Ishikawa (cell line): ENCODE measurements around the gene KCNH2.

ENCODE experiments used
- CEBPB ChIP-seq: IDR thresholded peaks from 2 replicates; pipeline ENCODE4 v1.6.1; 2012
- EGR1 ChIP-seq: IDR thresholded peaks from 2 replicates; pipeline ENCODE4 v1.6.1; 2012
- NFIC ChIP-seq: IDR thresholded peaks from 2 replicates; pipeline ENCODE4 v1.6.1; 2012
- RAD21 ChIP-seq: IDR thresholded peaks from 2 replicates; pipeline ENCODE4 v1.6.1; 2012; ENCODE audit warnings: low read depth
- TF ChIP-seq, protein P1 (sequence below): IDR thresholded peaks from 2 replicates; pipeline ENCODE4 v1.6.1; 2012
- TF ChIP-seq, protein P2 (sequence below): IDR thresholded peaks from 2 replicates; pipeline ENCODE4 v1.6.1; 2012
- TF ChIP-seq, protein P3 (sequence below): IDR thresholded peaks from 2 replicates; pipeline ENCODE4 v1.6.1; 2012; ENCODE audit warnings: low read depth, mild to moderate bottlenecking

DNA sequence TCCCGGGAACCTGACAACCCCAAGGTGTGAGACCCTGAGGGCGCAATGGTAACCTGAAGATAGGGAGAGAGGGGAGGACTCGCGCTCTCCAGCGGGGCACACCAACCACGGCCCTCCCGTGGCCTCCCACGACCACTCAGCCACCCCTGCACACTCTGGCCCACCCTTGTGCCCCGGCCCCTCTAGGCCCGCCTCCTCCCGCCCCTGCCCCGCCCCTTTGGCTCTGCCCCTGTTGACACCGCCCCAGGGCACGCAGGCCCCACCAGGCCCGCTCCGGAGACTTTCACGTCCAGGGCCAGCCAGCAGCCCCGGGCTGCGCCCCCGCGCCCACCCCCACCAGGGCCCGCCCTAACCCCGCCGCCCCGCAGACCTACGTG lies 35.2 kb upstream of the KCNH2 start:
- TF ChIP-seq, protein P1, sequence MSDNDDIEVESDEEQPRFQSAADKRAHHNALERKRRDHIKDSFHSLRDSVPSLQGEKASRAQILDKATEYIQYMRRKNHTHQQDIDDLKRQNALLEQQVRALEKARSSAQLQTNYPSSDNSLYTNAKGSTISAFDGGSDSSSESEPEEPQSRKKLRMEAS, result no peak
- TF ChIP-seq, protein P2, sequence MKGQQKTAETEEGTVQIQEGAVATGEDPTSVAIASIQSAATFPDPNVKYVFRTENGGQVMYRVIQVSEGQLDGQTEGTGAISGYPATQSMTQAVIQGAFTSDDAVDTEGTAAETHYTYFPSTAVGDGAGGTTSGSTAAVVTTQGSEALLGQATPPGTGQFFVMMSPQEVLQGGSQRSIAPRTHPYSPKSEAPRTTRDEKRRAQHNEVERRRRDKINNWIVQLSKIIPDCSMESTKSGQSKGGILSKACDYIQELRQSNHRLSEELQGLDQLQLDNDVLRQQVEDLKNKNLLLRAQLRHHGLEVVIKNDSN, result no peak
- TF ChIP-seq CEBPB, result no peak
- TF ChIP-seq EGR1, result no peak
- no peak for TF ChIP-seq NFIC
- no peak for TF ChIP-seq RAD21
- TF ChIP-seq, protein P3, sequence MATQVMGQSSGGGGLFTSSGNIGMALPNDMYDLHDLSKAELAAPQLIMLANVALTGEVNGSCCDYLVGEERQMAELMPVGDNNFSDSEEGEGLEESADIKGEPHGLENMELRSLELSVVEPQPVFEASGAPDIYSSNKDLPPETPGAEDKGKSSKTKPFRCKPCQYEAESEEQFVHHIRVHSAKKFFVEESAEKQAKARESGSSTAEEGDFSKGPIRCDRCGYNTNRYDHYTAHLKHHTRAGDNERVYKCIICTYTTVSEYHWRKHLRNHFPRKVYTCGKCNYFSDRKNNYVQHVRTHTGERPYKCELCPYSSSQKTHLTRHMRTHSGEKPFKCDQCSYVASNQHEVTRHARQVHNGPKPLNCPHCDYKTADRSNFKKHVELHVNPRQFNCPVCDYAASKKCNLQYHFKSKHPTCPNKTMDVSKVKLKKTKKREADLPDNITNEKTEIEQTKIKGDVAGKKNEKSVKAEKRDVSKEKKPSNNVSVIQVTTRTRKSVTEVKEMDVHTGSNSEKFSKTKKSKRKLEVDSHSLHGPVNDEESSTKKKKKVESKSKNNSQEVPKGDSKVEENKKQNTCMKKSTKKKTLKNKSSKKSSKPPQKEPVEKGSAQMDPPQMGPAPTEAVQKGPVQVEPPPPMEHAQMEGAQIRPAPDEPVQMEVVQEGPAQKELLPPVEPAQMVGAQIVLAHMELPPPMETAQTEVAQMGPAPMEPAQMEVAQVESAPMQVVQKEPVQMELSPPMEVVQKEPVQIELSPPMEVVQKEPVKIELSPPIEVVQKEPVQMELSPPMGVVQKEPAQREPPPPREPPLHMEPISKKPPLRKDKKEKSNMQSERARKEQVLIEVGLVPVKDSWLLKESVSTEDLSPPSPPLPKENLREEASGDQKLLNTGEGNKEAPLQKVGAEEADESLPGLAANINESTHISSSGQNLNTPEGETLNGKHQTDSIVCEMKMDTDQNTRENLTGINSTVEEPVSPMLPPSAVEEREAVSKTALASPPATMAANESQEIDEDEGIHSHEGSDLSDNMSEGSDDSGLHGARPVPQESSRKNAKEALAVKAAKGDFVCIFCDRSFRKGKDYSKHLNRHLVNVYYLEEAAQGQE, result no peak
